ENCODE results near the gene EFNB3. TPM values are rescaled to one million over a fixed set of nuclear protein-coding genes. Genes with fewer than 3 reads are reported as not detected.
A peak's percentile ranks its signal among the peaks of the same experiment; 100 is the strongest.

Gene EFNB3
- total and polyA plus RNA-seq, 2 of the 13 experiments (the other 11 are each of a cell fraction or from before 2014, with no cell fraction given), result 0.07 to 0.25 TPM

DNA sequence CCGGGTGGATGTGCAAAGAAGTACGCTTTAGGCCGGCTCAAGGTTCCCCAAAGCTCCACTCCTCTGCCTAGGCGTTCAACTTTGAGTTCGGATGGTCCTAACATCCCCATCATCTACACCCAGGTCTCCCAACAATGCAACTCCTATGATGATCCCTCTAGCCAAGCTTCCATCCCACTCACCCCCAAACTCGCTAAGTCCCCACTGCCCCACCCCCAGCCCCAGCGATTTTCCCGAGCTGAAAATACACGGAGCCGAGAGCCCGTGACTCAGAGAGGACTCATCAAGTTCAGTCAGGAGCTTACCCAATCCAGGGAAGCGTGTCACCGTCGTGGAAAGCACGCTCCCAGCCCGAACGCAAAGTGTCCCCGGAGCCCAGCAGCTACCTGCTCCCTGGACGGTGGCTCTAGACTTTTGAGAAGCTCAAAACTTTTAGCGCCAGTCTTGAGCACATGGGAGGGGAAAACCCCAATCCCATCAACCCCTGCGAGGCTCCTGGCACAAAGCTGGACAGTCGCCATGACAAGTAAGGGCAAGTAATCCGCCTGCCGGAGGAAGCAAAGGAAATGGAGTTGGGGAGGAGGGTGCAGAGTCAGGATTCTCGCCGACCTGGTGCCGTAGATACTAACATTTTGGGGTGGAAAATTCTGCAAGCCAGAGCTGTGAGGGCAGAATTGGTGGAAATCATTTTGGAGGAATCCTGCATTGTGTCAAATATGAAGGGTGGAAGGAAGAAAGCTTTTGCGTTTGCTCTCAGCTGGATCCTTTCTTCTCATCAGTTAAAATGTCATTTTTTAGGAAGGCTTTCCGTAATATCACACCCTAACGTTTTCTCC lies 17.7 kb upstream of the EFNB3 start, which contains the start of gene TP53 (continued):
- TF ChIP-seq, protein P1, sequence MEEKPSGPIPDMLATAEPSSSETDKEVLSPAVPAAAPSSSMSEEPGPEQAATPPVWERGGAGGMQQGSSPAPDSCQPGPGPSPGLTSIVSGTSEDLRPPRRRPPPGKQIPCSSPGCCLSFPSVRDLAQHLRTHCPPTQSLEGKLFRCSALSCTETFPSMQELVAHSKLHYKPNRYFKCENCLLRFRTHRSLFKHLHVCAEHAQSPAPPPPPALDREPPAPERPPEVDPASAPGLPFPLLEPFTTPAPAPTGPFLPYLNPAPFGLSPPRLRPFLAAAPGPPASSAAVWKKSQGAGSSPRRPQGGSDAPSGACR (CRISPR knock-in tag; IDR thresholded peaks at IDR 0.05), result no peak; the same call in 1 of the 2 replicates
- TF ChIP-seq RBM22 (optimal IDR thresholded peaks at IDR 0.05; ENCODE audit: low read length), result no peak
- peak; percentile 45; the same call in 1 of the 2 replicates for TF ChIP-seq JUNB (CRISPR knock-in tag; IDR thresholded peaks at IDR 0.05; ENCODE audit: borderline replicate concordance)
- TF ChIP-seq ZNF619 (CRISPR knock-in tag; IDR thresholded peaks at IDR 0.05), result no peak; the same call in 1 of the 2 replicates
- 0 out of 2 replicates have a peak, but pooled peaks have one; percentile 30 for TF ChIP-seq SP5 (CRISPR knock-in tag; IDR thresholded peaks at IDR 0.05; ENCODE audit: borderline replicate concordance, low read depth)
- TF ChIP-seq POLR2AphosphoS2 (IDR thresholded peaks at IDR 0.05; ENCODE audit: low read depth, low read length), result 0 out of 2 replicates have a peak, but pooled peaks have one; percentile 43
- 0 out of 2 replicates have a peak, but pooled peaks have one; percentile 30 for TF ChIP-seq ZNF264 (CRISPR knock-in tag; IDR thresholded peaks at IDR 0.05)
- TF ChIP-seq, protein P2, sequence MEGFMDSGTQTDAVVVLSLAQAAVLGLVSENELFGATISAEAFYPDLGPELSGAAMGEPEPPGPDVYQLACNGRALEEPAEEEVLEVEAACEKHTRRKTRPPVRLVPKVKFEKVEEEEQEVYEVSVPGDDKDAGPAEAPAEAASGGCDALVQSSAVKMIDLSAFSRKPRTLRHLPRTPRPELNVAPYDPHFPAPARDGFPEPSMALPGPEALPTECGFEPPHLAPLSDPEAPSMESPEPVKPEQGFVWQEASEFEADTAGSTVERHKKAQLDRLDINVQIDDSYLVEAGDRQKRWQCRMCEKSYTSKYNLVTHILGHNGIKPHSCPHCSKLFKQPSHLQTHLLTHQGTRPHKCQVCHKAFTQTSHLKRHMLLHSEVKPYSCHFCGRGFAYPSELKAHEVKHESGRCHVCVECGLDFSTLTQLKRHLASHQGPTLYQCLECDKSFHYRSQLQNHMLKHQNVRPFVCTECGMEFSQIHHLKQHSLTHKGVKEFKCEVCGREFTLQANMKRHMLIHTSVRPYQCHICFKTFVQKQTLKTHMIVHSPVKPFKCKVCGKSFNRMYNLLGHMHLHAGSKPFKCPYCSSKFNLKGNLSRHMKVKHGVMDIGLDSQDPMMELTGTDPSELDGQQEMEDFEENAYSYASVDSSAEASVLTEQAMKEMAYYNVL (CRISPR knock-in tag; IDR thresholded peaks at IDR 0.05; ENCODE audit: borderline replicate concordance), result no peak
- TF ChIP-seq KAT7 (CRISPR knock-in tag; IDR thresholded peaks at IDR 0.05; ENCODE audit: borderline replicate concordance), result no peak
- no peak for TF ChIP-seq ESRRA (CRISPR knock-in tag; IDR thresholded peaks at IDR 0.05; ENCODE audit: low read depth)
- TF ChIP-seq, protein P3, sequence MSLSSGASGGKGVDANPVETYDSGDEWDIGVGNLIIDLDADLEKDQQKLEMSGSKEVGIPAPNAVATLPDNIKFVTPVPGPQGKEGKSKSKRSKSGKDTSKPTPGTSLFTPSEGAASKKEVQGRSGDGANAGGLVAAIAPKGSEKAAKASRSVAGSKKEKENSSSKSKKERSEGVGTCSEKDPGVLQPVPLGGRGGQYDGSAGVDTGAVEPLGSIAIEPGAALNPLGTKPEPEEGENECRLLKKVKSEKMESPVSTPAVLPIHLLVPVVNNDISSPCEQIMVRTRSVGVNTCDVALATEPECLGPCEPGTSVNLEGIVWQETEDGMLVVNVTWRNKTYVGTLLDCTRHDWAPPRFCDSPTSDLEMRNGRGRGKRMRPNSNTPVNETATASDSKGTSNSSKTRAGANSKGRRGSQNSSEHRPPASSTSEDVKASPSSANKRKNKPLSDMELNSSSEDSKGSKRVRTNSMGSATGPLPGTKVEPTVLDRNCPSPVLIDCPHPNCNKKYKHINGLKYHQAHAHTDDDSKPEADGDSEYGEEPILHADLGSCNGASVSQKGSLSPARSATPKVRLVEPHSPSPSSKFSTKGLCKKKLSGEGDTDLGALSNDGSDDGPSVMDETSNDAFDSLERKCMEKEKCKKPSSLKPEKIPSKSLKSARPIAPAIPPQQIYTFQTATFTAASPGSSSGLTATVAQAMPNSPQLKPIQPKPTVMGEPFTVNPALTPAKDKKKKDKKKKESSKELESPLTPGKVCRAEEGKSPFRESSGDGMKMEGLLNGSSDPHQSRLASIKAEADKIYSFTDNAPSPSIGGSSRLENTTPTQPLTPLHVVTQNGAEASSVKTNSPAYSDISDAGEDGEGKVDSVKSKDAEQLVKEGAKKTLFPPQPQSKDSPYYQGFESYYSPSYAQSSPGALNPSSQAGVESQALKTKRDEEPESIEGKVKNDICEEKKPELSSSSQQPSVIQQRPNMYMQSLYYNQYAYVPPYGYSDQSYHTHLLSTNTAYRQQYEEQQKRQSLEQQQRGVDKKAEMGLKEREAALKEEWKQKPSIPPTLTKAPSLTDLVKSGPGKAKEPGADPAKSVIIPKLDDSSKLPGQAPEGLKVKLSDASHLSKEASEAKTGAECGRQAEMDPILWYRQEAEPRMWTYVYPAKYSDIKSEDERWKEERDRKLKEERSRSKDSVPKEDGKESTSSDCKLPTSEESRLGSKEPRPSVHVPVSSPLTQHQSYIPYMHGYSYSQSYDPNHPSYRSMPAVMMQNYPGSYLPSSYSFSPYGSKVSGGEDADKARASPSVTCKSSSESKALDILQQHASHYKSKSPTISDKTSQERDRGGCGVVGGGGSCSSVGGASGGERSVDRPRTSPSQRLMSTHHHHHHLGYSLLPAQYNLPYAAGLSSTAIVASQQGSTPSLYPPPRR (CRISPR knock-in tag; IDR thresholded peaks at IDR 0.05; ENCODE audit: borderline replicate concordance), result 0 out of 2 replicates have a peak, but pooled peaks have one; percentile 4
- no peak for TF ChIP-seq ZFP62 (CRISPR knock-in tag; IDR thresholded peaks at IDR 0.05)
- TF ChIP-seq NR1H2 (CRISPR knock-in tag; IDR thresholded peaks at IDR 0.05; ENCODE audit: borderline replicate concordance, low read depth), result peak; percentile 22; the same call in 1 of the 2 replicates
- peak; percentile 42; the same call in 1 of the 2 replicates for TF ChIP-seq PHF21A (CRISPR knock-in tag; IDR thresholded peaks at IDR 0.05)
- TF ChIP-seq GATA4 (IDR thresholded peaks at IDR 0.05; ENCODE audit: borderline replicate concordance, low read depth), result peak; percentile 70; the same call in 1 of the 2 replicates
- peak; percentile 57 for TF ChIP-seq YEATS4 (CRISPR knock-in tag; IDR thresholded peaks at IDR 0.05; ENCODE audit: borderline replicate concordance)
- TF ChIP-seq ZNF550 (CRISPR knock-in tag; IDR thresholded peaks at IDR 0.05; ENCODE audit: borderline replicate concordance), result no peak
- TF ChIP-seq MTF2 (CRISPR knock-in tag; IDR thresholded peaks at IDR 0.05; ENCODE audit: borderline replicate concordance), result 0 out of 2 replicates have a peak, but pooled peaks have one; percentile 5
- no peak for TF ChIP-seq PAF1 (CRISPR knock-in tag; IDR thresholded peaks at IDR 0.05)
- peak; percentile 75; the same call in 1 of the 2 replicates for TF ChIP-seq SMYD3 (CRISPR knock-in tag; IDR thresholded peaks at IDR 0.05)
- TF ChIP-seq NFATC3 (CRISPR knock-in tag; IDR thresholded peaks at IDR 0.05), result 0 out of 2 replicates have a peak, but pooled peaks have one; percentile 22
- no peak for TF ChIP-seq TOPORS (CRISPR knock-in tag; IDR thresholded peaks at IDR 0.05)

All from HepG2 (cell line).